Thoracic aorta (tissue), 2 donors: Measurements from ENCODE around the gene ATL1. TPM values are rescaled to one million over a fixed set of nuclear protein-coding genes. Genes with fewer than 3 reads are reported as not detected.

Source experiments
- ATAC-seq: fragments of 150-250 bp; one replicate; pipeline ENCODE4 v1.8.0; 2017; ENCODE audit warnings: low read depth; ENCODE audit not compliant: insufficient number of reproducible peaks, low FRiP score
- DNase-seq: peaks from one replicate; pipeline ENCODE4 v3.0.0-alpha.2; 2020; ENCODE audit warnings: low spot score
- H3K27ac ChIP-seq, 2 donors: fragments of 200-600 bp; sonication (generic); 1 replicate in 1 of 2; 2 replicates in 1 of 2; pipeline ENCODE4 v1.5.1; 2016; ENCODE audit warnings: mild to moderate bottlenecking in 2 of 2, moderate library complexity in 2 of 2
- H3K27me3 ChIP-seq: fragments of 200-600 bp; sonication (generic); replicated peaks from 2 replicates; pipeline ENCODE4 v1.6.0; 2016; ENCODE audit warnings: mild to moderate bottlenecking; ENCODE audit not compliant: insufficient read depth
- H3K36me3 ChIP-seq: fragments of 200-600 bp; sonication (generic); one replicate; pipeline ENCODE4 v1.5.1; 2016
- H3K4me1 ChIP-seq, 2 donors: fragments of 200-600 bp; sonication (generic); 1 replicate in 1 of 2; 2 replicates in 1 of 2; pipeline versions ENCODE4 v1.5.1 to v1.6.0; 2016; ENCODE audit warnings: low read depth in 2 of 2, mild to moderate bottlenecking in 1 of 2; ENCODE audit not compliant: control insufficient read depth in 1 of 2
- H3K4me3 ChIP-seq: fragments of 200-600 bp; sonication (generic); 2 replicates; pipeline ENCODE4 v1.5.1; 2016; ENCODE audit warnings: mild to moderate bottlenecking
- H3K9me3 ChIP-seq: fragments of 200-600 bp; sonication (generic); 2 replicates; pipeline ENCODE4 v1.5.1; 2016
- total RNA-seq, 2 donors: library from RNA; depleted of rRNA; stranded (reverse); fragments of >200 nt; gene quantifications; one replicate each; pipeline versions ENCODE4 v1.1.0 to v1.2.3, GENCODE V29; 2016
- TF ChIP-seq, protein P1 (sequence below): fragments of 200-600 bp; sonication (generic); IDR thresholded peaks from one replicate; pipeline ENCODE4 v1.5.1; 2019; ENCODE audit warnings: antibody characterized with exemption

ATL1 gene
- total RNA-seq, 2 donors from 2014 or later, result 9.5 to 14.3 TPM

DNA sequence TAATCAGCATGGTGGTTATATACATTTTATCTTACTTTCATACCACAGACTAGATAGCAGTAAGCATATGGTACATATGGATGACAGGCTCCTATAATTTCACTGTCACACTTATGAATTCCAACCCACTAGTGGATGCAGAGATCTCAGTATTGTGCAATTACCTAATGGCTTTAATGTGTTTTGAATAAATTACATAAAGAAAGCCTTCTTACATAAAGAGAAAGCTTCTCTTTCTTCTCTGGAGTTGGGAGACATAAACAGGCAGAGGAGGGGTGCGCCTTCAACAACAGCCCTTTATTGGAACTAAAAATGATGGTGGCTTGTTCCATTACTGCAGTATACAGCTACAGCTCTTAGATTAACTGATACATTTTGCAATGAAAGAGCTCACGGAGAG lies 55.6 kb downstream of the ATL1 start:
- no peaks in the 10 kb centered on the region for H3K4me1 ChIP-seq
- H3K36me3 ChIP-seq, result peaks cover 7% of the 10 kb centered on the region
- H3K9me3 ChIP-seq, result no peaks in the 10 kb centered on the region
- TF ChIP-seq, protein P1, sequence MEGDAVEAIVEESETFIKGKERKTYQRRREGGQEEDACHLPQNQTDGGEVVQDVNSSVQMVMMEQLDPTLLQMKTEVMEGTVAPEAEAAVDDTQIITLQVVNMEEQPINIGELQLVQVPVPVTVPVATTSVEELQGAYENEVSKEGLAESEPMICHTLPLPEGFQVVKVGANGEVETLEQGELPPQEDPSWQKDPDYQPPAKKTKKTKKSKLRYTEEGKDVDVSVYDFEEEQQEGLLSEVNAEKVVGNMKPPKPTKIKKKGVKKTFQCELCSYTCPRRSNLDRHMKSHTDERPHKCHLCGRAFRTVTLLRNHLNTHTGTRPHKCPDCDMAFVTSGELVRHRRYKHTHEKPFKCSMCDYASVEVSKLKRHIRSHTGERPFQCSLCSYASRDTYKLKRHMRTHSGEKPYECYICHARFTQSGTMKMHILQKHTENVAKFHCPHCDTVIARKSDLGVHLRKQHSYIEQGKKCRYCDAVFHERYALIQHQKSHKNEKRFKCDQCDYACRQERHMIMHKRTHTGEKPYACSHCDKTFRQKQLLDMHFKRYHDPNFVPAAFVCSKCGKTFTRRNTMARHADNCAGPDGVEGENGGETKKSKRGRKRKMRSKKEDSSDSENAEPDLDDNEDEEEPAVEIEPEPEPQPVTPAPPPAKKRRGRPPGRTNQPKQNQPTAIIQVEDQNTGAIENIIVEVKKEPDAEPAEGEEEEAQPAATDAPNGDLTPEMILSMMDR, result no peak
- no peaks in the 10 kb centered on the region for H3K27me3 ChIP-seq
- no peak overlapping the region for H3K4me3 ChIP-seq
- DNase-seq (no peak), ATAC-seq (no peak)
- no peak overlapping the region for H3K27ac ChIP-seq

DNA sequence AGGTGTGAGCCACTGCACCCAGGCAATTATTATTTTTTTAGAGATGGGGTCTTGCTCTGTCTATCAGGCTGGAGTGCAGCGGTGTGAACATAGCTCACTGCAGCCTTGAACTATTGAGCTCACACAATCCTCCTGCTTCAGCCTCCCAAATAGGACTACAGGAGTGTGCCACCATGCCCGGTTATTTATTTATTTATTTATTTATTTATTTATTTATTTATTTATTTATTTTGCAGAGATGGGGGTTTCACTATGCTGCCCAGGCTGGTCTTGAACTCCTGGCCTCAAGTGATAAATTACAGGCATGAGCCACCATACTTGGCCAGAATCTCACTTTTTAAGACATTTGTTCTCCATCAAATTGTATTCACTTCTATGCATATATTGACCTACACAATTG lies 56.3 kb downstream of the ATL1 start:
- Histone ChIP-seq H3K9me3 (no peaks in the 10 kb centered on the region), H3K36me3 (peaks cover 7% of the 10 kb centered on the region), H3K4me1 (no peaks in the 10 kb centered on the region), H3K27ac (no peak overlapping the region), H3K4me3 (no peak overlapping the region), H3K27me3 (no peaks in the 10 kb centered on the region)
- ATAC-seq, result no peak
- DNase-seq, result no peak
- TF ChIP-seq, protein P1, result no peak

DNA sequence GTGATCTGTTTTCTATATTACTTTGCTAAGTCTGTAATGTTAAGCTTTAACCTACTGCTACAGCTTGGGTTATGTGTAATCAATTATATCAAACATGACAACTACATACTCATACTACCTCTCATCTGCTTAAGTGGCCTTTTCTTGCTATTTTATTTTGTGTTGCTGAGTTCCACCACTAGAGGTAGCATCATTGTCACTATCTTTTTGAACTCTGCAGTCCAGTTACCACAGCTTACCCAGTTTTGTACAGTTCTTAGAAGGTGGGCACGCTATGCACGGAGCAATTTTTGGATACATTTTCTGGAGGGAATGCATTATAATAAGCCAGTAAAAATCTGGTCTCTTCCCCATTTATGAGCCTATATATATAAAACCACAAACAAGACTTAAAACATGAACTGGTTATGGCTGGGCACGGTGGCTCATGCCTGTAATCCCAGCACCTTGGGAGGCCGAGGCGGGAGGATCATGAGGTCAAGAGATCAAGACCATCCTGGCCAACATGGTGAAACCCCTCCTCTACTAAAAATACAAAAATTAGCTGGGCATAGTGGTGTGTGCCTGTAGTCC lies 59.7 kb downstream of the ATL1 start:
- H3K36me3 ChIP-seq, result peaks cover 7% of the 10 kb centered on the region
- ATAC-seq, result no peak
- no peaks in the 10 kb centered on the region for H3K9me3 ChIP-seq
- H3K4me1 ChIP-seq, result no peaks in the 10 kb centered on the region
- no peak overlapping the region for H3K27ac ChIP-seq
- no peak for DNase-seq
- no peak overlapping the region for H3K4me3 ChIP-seq
- no peaks in the 10 kb centered on the region for H3K27me3 ChIP-seq
- TF ChIP-seq, protein P1, result peak; percentile 54

DNA sequence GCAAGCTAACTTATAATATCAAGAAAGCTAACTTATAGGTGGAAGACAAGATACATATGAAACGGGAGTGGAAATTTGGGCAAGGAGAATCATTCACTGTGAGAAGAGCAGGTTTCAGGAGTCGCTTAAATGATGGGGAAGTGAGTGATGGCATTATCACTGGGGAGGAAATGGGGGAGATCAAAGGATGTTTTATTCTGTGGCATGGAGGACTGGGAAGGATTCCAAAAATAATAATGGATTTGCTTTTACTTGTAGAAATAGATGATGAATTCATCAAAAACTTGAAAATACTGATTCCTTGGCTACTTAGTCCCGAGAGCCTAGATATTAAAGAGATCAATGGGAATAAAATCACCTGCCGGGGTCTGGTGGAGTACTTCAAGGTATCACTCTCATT lies 60.4 kb downstream of the ATL1 start:
- no peak for ATAC-seq
- TF ChIP-seq, protein P1, result no peak
- no peak overlapping the region for H3K27ac ChIP-seq
- no peaks in the 10 kb centered on the region for H3K4me1 ChIP-seq
- no peaks in the 10 kb centered on the region for H3K27me3 ChIP-seq
- peaks cover 2% of the 10 kb centered on the region for H3K36me3 ChIP-seq
- no peaks in the 10 kb centered on the region for H3K9me3 ChIP-seq
- no peak overlapping the region for H3K4me3 ChIP-seq
- no peak for DNase-seq

DNA sequence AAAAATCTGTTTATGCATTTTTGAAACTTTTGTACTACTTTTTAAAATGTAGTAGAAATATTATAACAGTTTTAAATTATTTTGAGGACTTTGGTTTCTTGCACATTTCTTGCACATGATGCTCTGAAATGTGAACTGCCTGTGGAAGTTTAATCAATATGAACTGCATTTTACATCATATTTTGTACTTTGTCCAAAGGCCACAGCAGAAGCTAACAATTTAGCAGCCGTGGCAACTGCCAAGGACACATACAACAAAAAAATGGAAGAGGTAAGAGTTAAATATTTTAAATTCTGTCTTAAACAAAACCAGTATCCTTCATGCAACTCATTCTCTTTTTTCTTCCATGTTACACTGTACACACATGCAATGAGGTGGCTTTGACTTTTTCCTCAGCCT lies 63.0 kb downstream of the ATL1 start:
- no peak overlapping the region for H3K27ac ChIP-seq
- H3K9me3 ChIP-seq, result no peaks in the 10 kb centered on the region
- TF ChIP-seq, protein P1, result no peak
- no peaks in the 10 kb centered on the region for H3K27me3 ChIP-seq
- no peaks in the 10 kb centered on the region for H3K36me3 ChIP-seq
- ATAC-seq (no peak), DNase-seq (no peak)
- no peak overlapping the region for H3K4me3 ChIP-seq
- H3K4me1 ChIP-seq, result no peaks in the 10 kb centered on the region
